Lower leg skin (tissue), 4 donors: ENCODE data around the gene GJB4. TPM values are rescaled to one million over a fixed set of nuclear protein-coding genes. Genes with fewer than 3 reads are reported as not detected.

Experiments used
- DNase-seq, 2 donors: peaks; one replicate each; pipeline ENCODE4 v3.0.0-alpha.2; 2019; ENCODE audit warnings: low spot score in 2 of 2
- H3K4me3 ChIP-seq: fragments of 200-600 bp; sonication (generic); 2 replicates; pipeline ENCODE4 v1.5.1; 2017; ENCODE audit warnings: mild to moderate bottlenecking, low read depth; ENCODE audit not compliant: poor library complexity, severe bottlenecking
- CTCF ChIP-seq, 3 donors: fragments of 450-650 bp; IDR thresholded peaks; one replicate each; pipeline ENCODE4 v1.5.1; 2016; ENCODE audit warnings: antibody characterized with exemption in 3 of 3, mild to moderate bottlenecking in 3 of 3, moderate library complexity in 2 of 3
- POLR2A ChIP-seq, 2 donors: fragments of 450-650 bp; IDR thresholded peaks; one replicate each; pipeline ENCODE4 v1.6.1; 2016 to 2017; ENCODE audit warnings: antibody characterized with exemption in 2 of 2, mild to moderate bottlenecking in 1 of 2, moderate library complexity in 1 of 2
- WGBS, 2 donors: methylation state at CpG; one replicate each; pipeline ENCODE4 v1.1.5; 2018; 5-methylcytosine and 5-hydroxymethylcytosine counted together
- intact Hi-C: fragments of 100-400 bp; cut with DNase I; formaldehyde crosslinking; loops from one replicate; pipeline ENCODE4 v1.15.0; 2023; ENCODE audit warnings: low total_unique reads
- total RNA-seq, 4 donors: library from RNA; depleted of rRNA; stranded (reverse); fragments of >200 nt; gene quantifications; one replicate each; pipeline ENCODE4 v1.1.0, GENCODE V29; 2016

The GJB4 gene
- total RNA-seq, 4 donors from 2014 or later: 44.2 to 146 (median 55.8) TPM

- no peak for TF ChIP-seq POLR2A (IDR thresholded peaks at IDR 0.05)
- no peak for TF ChIP-seq CTCF (IDR thresholded peaks at IDR 0.05)
- 53 to 60% methylated on average over 4 of the region's 4 CpGs for WGBS, 2 donors
Observed at GRCh38 chr1:34758751-34759150, 789 bp upstream of the GJB4 start.

GRCh38 chr1:34761176-34761761 is 1.7 kb downstream of the GJB4 start:
- 93 to 94% methylated on average over 33 of the region's 33 CpGs for WGBS, 2 donors
- TF ChIP-seq POLR2A (IDR thresholded peaks at IDR 0.05) (no peak), CTCF (IDR thresholded peaks at IDR 0.05) (no peak)
- intact Hi-C loops: no loop called here
- H3K4me3 ChIP-seq: no peak overlapping the region
- DNase-seq: no peak

More at GRCh38 chr1:34758751-34759150, 789 bp upstream of the GJB4 start:
- H3K4me3 ChIP-seq: no peak overlapping the region
- no peak for DNase-seq
- intact Hi-C loops: no loop called here

- TF ChIP-seq POLR2A (IDR thresholded peaks at IDR 0.05) (no peak), CTCF (IDR thresholded peaks at IDR 0.05) (no peak)
- intact Hi-C loops: no loop called here
- no peak for DNase-seq
- H3K4me3 ChIP-seq: no peak overlapping the region
- WGBS, 2 donors: 85 to 91% methylated on average over 13 of the region's 13 CpGs
Observed at GRCh38 chr1:34761776-34762307, 2.3 kb downstream of the GJB4 start.

GRCh38 chr1:34762474-34763141 is 3.1 kb downstream of the GJB4 start:
- intact Hi-C loops: no loop called here

GRCh38 chr1:34763142-34763781 is 3.7 kb downstream of the GJB4 start:
- TF ChIP-seq CTCF (IDR thresholded peaks at IDR 0.05): no peak
- TF ChIP-seq POLR2A (IDR thresholded peaks at IDR 0.05): no peak
- intact Hi-C loops: no loop called here
- WGBS, 2 donors: 49 to 50% methylated on average over 8 of the region's 8 CpGs

More at GRCh38 chr1:34762474-34763141, 3.1 kb downstream of the GJB4 start:
- TF ChIP-seq CTCF (IDR thresholded peaks at IDR 0.05) (no peak), POLR2A (IDR thresholded peaks at IDR 0.05) (no peak)
- 64 to 73% methylated on average over 7 of the region's 7 CpGs for WGBS, 2 donors
- no peak for DNase-seq
- H3K4me3 ChIP-seq: no peak overlapping the region

More at GRCh38 chr1:34763142-34763781, 3.7 kb downstream of the GJB4 start:
- DNase-seq: no peak
- H3K4me3 ChIP-seq: no peak overlapping the region
